ENCODE results near the gene OAF. TPM values are rescaled to one million over a fixed set of nuclear protein-coding genes. Genes with fewer than 3 reads are reported as not detected.

OAF gene
- total and polyA plus RNA-seq, 4 donors = 15.0 to 151 (median 82.0) TPM

GRCh38 chr11:120221115-120221752 lies 10.4 kb downstream of the OAF start:
- DNase-seq (ENCODE audit: low spot score) = no peak
- no peak overlapping the region for H3K9ac ChIP-seq (ENCODE audit: low read depth in 1 of 2, low read length in 2 of 2)
- peak overlapping the region; percentile 17 to 95 for H3K27ac ChIP-seq (ENCODE audit: low read depth in 1 of 2, low read length in 2 of 2)
- H3K36me3 ChIP-seq (ENCODE audit: control insufficient read depth in 4 of 4, insufficient read depth in 3 of 4, low read depth in 1 of 4, low read length in 3 of 4) = peaks cover 2 to 24% (median 15%) of the 10 kb centered on the region in 4 donors
- no peaks in the 10 kb centered on the region for H3K27me3 ChIP-seq (ENCODE audit: control insufficient read depth in 4 of 4, insufficient read depth in 4 of 4, low read length in 3 of 4)
- TF ChIP-seq RXRA (IDR thresholded peaks at IDR 0.05) (no peak), YY1 (IDR thresholded peaks at IDR 0.05) (no peak), CTCF (IDR thresholded peaks at IDR 0.05; ENCODE audit: low read depth, low read length, missing input control) (no peak), GABPA (IDR thresholded peaks at IDR 0.05 in 1 of 2, conservative IDR thresholded peaks at IDR 0.05 in 1 of 2) (no peak), REST (IDR thresholded peaks at IDR 0.05) (no peak), ZBTB33 (IDR thresholded peaks at IDR 0.05) (no peak), TAF1 (conservative IDR thresholded peaks at IDR 0.05) (no peak), JUND (IDR thresholded peaks at IDR 0.05) (no peak), HNF4A (conservative IDR thresholded peaks at IDR 0.05) (no peak), SP1 (IDR thresholded peaks at IDR 0.05) (no peak), FOXA2 (IDR thresholded peaks at IDR 0.05) (no peak), EGR1 (IDR thresholded peaks at IDR 0.05; ENCODE audit: low read depth in 2 of 2) (no peak), ATF3 (IDR thresholded peaks at IDR 0.05) (no peak), FOXA1 (IDR thresholded peaks at IDR 0.05) (no peak), RAD21 (IDR thresholded peaks at IDR 0.05) (no peak), HNF4G (IDR thresholded peaks at IDR 0.05) (no peak), NR2F2 (IDR thresholded peaks at IDR 0.05) (no peak), MAX (IDR thresholded peaks at IDR 0.05) (no peak)
- no peaks in the 10 kb centered on the region for H3K9me3 ChIP-seq (ENCODE audit: control insufficient read depth in 4 of 4, low read length in 3 of 4)
- H3K4me1 ChIP-seq (ENCODE audit: control insufficient read depth in 4 of 4, insufficient read depth in 4 of 4, low read length in 3 of 4) = peaks cover 19 to 79% (median 51%) of the 10 kb centered on the region in 4 donors
- H3K4me3 ChIP-seq (ENCODE audit: low read depth in 1 of 3, low read length in 3 of 3) = no peak overlapping the region
- 84% methylated on average over 1 of the region's 1 CpG for WGBS
